NCI-H2227 treated with DMSO at 0.1 percent for 48 hours (cell line): ENCODE measurements around the gene FHAD1.
A peak's percentile ranks its signal among the peaks of the same experiment; 100 is the strongest.

ENCODE experiments used
- DNase-seq: peaks from one replicate; lab custom pipeline; 2025; lab: John Stamatoyannopoulos, UW

FHAD1 gene

GRCh38 chr1:15248216-15248615 lies 1.2 kb downstream of the FHAD1 start:
- no peak for DNase-seq

- no peak for DNase-seq
Measured at GRCh38 chr1:15249081-15249480, 2.1 kb downstream of the FHAD1 start.

GRCh38 chr1:15251857-15252835 lies 5.1 kb downstream of the FHAD1 start:
- DNase-seq = no peak

GRCh38 chr1:15254559-15254958 lies 7.5 kb downstream of the FHAD1 start:
- no peak for DNase-seq

GRCh38 chr1:15255582-15256149 lies 8.6 kb downstream of the FHAD1 start:
- DNase-seq = no peak

- no peak for DNase-seq
Measured at GRCh38 chr1:15256584-15256983, 9.6 kb downstream of the FHAD1 start.

GRCh38 chr1:15257309-15257708 lies 10.3 kb downstream of the FHAD1 start:
- no peak for DNase-seq

GRCh38 chr1:15258833-15259621 lies 12.0 kb downstream of the FHAD1 start:
- DNase-seq = no peak

- DNase-seq = no peak
Measured at GRCh38 chr1:15259622-15260007, 12.6 kb downstream of the FHAD1 start.

GRCh38 chr1:15260418-15261154 lies 13.6 kb downstream of the FHAD1 start:
- DNase-seq = no peak

GRCh38 chr1:15261155-15262002 lies 14.4 kb downstream of the FHAD1 start:
- DNase-seq = no peak

- no peak for DNase-seq
Measured at GRCh38 chr1:15262003-15262377, 15.0 kb downstream of the FHAD1 start.

GRCh38 chr1:15262706-15263105 lies 15.7 kb downstream of the FHAD1 start:
- no peak for DNase-seq

- DNase-seq = no peak
Measured at GRCh38 chr1:15264769-15265168, 17.7 kb downstream of the FHAD1 start.

- no peak for DNase-seq
Measured at GRCh38 chr1:15271196-15271595, 24.2 kb downstream of the FHAD1 start.

GRCh38 chr1:15272009-15272781 lies 25.2 kb downstream of the FHAD1 start:
- DNase-seq = peak; percentile 73

- no peak for DNase-seq
Measured at GRCh38 chr1:15272782-15273127, 25.7 kb downstream of the FHAD1 start.

- no peak for DNase-seq
Measured at GRCh38 chr1:15273274-15273673, 26.3 kb downstream of the FHAD1 start.

GRCh38 chr1:15275921-15276683 lies 29.1 kb downstream of the FHAD1 start:
- no peak for DNase-seq
